Keratinocyte (primary cell): ENCODE results near the gene HDHD5.

ENCODE experiments used
- EZH2 ChIP-seq: IDR thresholded peaks from one replicate; pipeline ENCODE4 v1.6.1; 2012; ENCODE audit warnings: inconsistent platforms, mild to moderate bottlenecking, low read length, moderate library complexity
- TF ChIP-seq, protein P1 (sequence below), 3 experiments: IDR thresholded peaks in 1 of 3; conservative IDR thresholded peaks in 1 of 3; optimal IDR thresholded peaks in 1 of 3; 2 replicates in 2 of 3; 3 replicates in 1 of 3; pipeline versions ENCODE3 to v1.5.1; 2011; ENCODE audit warnings: low read length in 3 of 3, mild to moderate bottlenecking in 3 of 3, moderate library complexity in 2 of 3, control low read depth in 1 of 3, inconsistent platforms in 1 of 3; ENCODE audit not compliant: insufficient read depth in 2 of 3; ENCODE audit errors: extremely low read depth in 1 of 3

- TF ChIP-seq, protein P1, sequence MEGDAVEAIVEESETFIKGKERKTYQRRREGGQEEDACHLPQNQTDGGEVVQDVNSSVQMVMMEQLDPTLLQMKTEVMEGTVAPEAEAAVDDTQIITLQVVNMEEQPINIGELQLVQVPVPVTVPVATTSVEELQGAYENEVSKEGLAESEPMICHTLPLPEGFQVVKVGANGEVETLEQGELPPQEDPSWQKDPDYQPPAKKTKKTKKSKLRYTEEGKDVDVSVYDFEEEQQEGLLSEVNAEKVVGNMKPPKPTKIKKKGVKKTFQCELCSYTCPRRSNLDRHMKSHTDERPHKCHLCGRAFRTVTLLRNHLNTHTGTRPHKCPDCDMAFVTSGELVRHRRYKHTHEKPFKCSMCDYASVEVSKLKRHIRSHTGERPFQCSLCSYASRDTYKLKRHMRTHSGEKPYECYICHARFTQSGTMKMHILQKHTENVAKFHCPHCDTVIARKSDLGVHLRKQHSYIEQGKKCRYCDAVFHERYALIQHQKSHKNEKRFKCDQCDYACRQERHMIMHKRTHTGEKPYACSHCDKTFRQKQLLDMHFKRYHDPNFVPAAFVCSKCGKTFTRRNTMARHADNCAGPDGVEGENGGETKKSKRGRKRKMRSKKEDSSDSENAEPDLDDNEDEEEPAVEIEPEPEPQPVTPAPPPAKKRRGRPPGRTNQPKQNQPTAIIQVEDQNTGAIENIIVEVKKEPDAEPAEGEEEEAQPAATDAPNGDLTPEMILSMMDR (optimal IDR thresholded peaks at IDR 0.05 in 1 of 3, IDR thresholded peaks at IDR 0.05 in 1 of 3, conservative IDR thresholded peaks at IDR 0.05 in 1 of 3; ENCODE audit: extremely low read depth in 1 of 3, insufficient read depth in 2 of 3, low read length in 3 of 3) = no peak
- TF ChIP-seq EZH2 = no peak
These were observed 63.0 kb downstream of the HDHD5 start for GRCh38 chr22:17096071-17096470.
